PFSK-1 (cell line): ENCODE results near the gene DENR.

Experiments
- FOXP2 ChIP-seq: optimal IDR thresholded peaks from 2 replicates; pipeline ENCODE3; 2011; ENCODE audit warnings: borderline replicate concordance, control low read depth, inconsistent platforms; ENCODE audit not compliant: insufficient read depth; ENCODE audit errors: extremely low read length, extremely low read depth
- POLR2AphosphoS5 ChIP-seq: IDR thresholded peaks from 2 replicates; pipeline ENCODE4 v1.6.1; 2012; ENCODE audit warnings: low read depth, mild to moderate bottlenecking, control low read depth, low read length, moderate library complexity
- REST ChIP-seq, 2 experiments: IDR thresholded peaks; 2 replicates each; pipeline versions ENCODE4 v1.6.1 to v1.8.0; 2011 to 2012; ENCODE audit warnings: low read depth in 2 of 2, low read length in 2 of 2, control low read depth in 1 of 2, inconsistent platforms in 1 of 2, mild to moderate bottlenecking in 1 of 2, moderate library complexity in 1 of 2; ENCODE audit not compliant: insufficient read depth in 1 of 2
- SIN3A ChIP-seq: IDR thresholded peaks from 2 replicates; pipeline ENCODE4 v1.6.1; 2012; ENCODE audit warnings: mild to moderate bottlenecking, low read length, moderate library complexity, borderline replicate concordance; ENCODE audit not compliant: insufficient read depth
- TAF1 ChIP-seq: IDR thresholded peaks from 2 replicates; pipeline ENCODE4 v1.6.1; 2012; ENCODE audit warnings: low read length, control low read depth, borderline replicate concordance; ENCODE audit not compliant: insufficient read depth

DNA sequence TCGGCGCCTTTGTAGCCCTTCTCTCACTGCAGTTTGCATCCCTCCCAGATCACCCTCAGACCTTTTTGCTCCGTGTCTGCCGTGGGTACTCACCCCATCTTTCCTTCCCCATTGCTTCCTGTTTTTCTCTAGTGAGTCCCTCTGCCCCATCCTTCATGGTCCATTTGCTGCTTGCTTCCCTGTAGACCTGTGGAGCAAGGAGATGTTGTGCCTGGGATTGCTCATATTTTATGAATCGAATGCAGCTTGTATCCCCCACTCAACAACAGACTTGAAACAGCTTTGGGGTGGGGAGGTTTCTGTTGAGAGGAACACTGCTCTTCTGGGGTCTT, 661 bp downstream of the DENR start:
- TF ChIP-seq SIN3A (no peak), POLR2AphosphoS5 (no peak), TAF1 (no peak), REST (IDR thresholded peaks at IDR 0.05; ENCODE audit: insufficient read depth in 1 of 2, low read depth in 2 of 2, low read length in 2 of 2) (no peak), FOXP2 (no peak)
